SJCRH30 (cell line): ENCODE results near the gene ATOX1. TPM values are rescaled to one million over a fixed set of nuclear protein-coding genes. Genes with fewer than 3 reads are reported as not detected.

Experiments used
- DNase-seq, 2 experiments: peaks; one replicate each; pipeline ENCODE4 v3.0.0-alpha.2; 2015 to 2020
- H3K27ac ChIP-seq: fragments of 250-450 bp; sonication (Bioruptor Pico); 2 replicates; pipeline ENCODE4 v1.5.1; 2020; ENCODE audit warnings: mild to moderate bottlenecking, moderate library complexity
- H3K27me3 ChIP-seq: fragments of 250-450 bp; sonication (Bioruptor Pico); 2 replicates; pipeline ENCODE4 v1.5.1; 2020; ENCODE audit warnings: mild to moderate bottlenecking, moderate library complexity
- H3K36me3 ChIP-seq: fragments of 250-450 bp; sonication (Bioruptor Pico); 2 replicates; pipeline ENCODE4 v1.5.1; 2020; ENCODE audit warnings: mild to moderate bottlenecking, moderate library complexity
- H3K4me1 ChIP-seq: fragments of 250-450 bp; sonication (Bioruptor Pico); 2 replicates; pipeline ENCODE4 v1.5.1; 2020; ENCODE audit warnings: mild to moderate bottlenecking, moderate library complexity
- H3K4me3 ChIP-seq: fragments of 250-450 bp; sonication (Bioruptor Pico); 2 replicates; pipeline ENCODE4 v1.5.1; 2020; ENCODE audit warnings: mild to moderate bottlenecking, moderate library complexity
- H3K9me3 ChIP-seq: fragments of 250-450 bp; sonication (Bioruptor Pico); replicated peaks from 2 replicates; pipeline ENCODE4 v1.5.1; 2020; ENCODE audit warnings: mild to moderate bottlenecking, moderate library complexity
- total RNA-seq: library from RNA; depleted of rRNA; stranded (reverse); fragments of >200 nt; shearing (Covaris generic); gene quantifications from 2 replicates; pipeline ENCODE4 v1.2.3, GENCODE V29; 2014

The ATOX1 gene
- total RNA-seq, 1 experiment from 2014 or later: 68.4 TPM

DNA sequence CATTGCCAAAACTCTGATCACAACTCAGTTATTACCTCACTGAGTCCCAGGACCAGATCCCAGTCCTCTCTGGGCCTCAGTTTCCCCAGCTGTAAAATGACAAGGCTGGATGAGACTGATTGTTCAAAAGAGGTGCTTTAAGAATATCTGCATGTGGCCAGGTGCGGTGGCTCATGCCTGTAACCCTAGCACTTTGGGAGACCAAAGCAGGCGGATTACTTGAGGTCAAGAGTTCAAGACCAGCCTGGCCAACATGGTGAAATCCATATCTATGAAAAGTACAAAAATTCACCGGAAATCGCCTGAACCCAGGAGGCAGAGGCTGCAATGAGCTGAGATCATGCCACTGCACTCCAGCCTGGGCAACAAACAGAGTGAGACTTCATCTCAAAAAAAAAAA is 8.3 kb downstream of the ATOX1 start:
- no peak overlapping the region for H3K4me3 ChIP-seq
- DNase-seq: no peak
- no peak overlapping the region for H3K27ac ChIP-seq
- H3K4me1 ChIP-seq: no peaks in the 10 kb centered on the region
- H3K27me3 ChIP-seq: no peaks in the 10 kb centered on the region
- no peaks in the 10 kb centered on the region for H3K9me3 ChIP-seq
- peaks cover 10% of the 10 kb centered on the region; the same call in 1 of the 2 replicates for H3K36me3 ChIP-seq

DNA sequence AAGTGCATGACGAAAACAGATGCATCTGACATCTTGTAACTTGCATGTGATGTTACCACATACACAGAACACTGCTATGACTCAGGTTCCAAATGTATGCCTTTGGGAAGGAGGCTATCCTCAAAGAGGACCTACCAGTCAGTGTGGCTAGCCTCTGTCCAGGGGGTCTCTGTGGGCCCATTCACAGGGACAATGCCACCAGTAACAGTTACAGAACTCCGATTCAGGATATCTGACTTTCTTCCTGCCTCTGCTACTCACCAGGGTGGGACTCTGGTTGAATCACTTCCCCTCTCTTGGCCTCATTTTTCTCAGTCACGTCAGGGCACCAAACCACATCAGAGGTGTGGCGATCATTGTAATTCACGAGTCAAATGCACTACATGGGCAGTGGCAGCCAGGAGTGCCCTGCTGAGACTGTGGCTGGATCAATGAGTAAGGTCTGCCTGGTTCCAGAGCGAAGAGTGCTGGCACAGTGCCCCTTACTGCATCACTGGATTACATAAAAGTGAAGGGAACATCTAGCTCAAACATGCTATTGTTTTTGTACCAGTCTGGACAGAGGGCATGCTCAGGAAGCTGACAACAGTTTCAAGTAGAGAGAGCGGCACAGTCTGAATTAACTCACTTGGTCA is 13.2 kb downstream of the ATOX1 start:
- Histone ChIP-seq H3K27ac (no peak overlapping the region), H3K27me3 (no peaks in the 10 kb centered on the region), H3K9me3 (no peaks in the 10 kb centered on the region), H3K4me3 (no peak overlapping the region), H3K36me3 (no peaks in the 10 kb centered on the region), H3K4me1 (peaks cover 7% of the 10 kb centered on the region)
- no peak for DNase-seq

DNA sequence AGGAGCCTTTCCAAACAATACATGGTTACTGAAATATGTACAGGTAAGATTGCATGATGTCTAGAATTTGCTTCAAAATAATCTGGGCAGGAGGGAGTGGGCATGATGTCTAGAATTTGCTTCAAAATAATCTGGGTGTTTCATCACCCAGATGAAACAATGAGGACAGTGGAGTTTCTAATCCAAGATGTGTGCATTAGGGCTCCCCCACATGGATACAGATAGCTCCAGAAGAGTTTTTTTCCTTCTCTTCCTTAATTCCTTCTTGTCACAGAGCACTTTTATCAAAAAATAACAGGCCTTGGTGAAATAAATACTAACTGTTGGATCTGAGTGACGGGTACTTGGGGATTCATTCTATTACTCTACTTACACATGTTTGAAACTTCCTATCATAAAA is 14.9 kb downstream of the ATOX1 start:
- Histone ChIP-seq H3K9me3 (no peaks in the 10 kb centered on the region), H3K4me3 (no peak overlapping the region), H3K27me3 (no peaks in the 10 kb centered on the region), H3K27ac (no peak overlapping the region), H3K4me1 (peaks cover 15% of the 10 kb centered on the region), H3K36me3 (no peaks in the 10 kb centered on the region)
- no peak for DNase-seq

DNA sequence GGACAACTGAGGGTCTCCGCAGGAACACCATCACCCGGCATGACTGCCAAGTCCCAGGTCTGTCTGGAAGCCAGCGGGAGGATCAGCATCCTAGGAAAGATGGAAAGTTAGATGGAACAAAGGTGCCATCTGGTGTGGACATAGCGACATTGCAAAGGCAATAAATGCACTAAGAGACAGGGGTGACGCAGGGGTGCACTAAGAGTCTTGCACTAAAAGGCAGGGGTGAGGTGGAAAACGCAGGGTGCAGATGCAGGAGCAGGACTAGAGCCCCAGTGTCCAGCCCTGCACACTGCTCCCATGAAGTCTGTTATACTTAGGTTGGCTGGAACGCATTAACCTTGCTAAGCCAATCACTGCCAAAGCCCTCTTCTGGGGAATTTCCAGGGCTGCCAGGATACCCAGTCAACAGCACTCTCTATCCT is 15.5 kb downstream of the ATOX1 start:
- H3K4me1 ChIP-seq: peaks cover 15% of the 10 kb centered on the region
- H3K27me3 ChIP-seq: no peaks in the 10 kb centered on the region
- H3K36me3 ChIP-seq: no peaks in the 10 kb centered on the region
- no peaks in the 10 kb centered on the region for H3K9me3 ChIP-seq
- H3K4me3 ChIP-seq: no peak overlapping the region
- DNase-seq: peak; percentile 47 to 73
- no peak overlapping the region for H3K27ac ChIP-seq

DNA sequence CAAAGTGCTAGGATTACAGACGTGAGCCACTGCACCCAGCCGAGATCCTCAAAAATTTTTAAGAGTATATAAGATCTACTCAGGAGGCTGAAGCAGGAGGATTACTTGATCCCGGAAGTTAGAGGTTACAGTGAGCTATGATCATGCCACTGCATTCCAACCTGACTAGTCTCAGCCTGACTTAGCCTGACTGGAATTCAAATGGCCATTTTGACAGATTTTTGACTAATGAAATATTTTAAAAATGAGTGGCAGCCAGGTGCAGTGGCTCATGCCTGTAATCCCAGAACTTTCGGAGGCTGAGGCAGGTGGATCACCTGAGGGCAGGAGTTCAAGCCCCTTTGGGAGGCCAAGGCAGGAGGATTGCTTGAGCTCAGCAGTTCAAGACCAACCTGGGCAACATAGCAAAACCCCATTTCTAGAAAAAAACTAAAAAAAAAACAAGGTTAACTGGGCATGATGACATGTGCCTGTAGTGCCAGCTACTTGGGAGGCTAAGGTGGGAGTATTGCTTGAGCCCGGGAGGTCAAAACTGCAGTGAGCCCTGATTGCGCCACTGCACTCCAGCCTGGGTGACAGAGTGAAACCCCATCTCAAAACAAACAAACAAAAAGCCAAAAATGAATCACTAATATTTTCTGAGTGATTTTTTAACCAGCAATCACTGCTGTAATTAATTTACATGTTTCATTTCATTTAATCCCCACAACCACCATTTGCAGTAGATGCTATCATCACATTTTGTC is 16.6 kb downstream of the ATOX1 start:
- Histone ChIP-seq H3K4me1 (peaks cover 15% of the 10 kb centered on the region), H3K27ac (peak overlapping the region; percentile 24; the same call in 1 of the 2 replicates)

DNA sequence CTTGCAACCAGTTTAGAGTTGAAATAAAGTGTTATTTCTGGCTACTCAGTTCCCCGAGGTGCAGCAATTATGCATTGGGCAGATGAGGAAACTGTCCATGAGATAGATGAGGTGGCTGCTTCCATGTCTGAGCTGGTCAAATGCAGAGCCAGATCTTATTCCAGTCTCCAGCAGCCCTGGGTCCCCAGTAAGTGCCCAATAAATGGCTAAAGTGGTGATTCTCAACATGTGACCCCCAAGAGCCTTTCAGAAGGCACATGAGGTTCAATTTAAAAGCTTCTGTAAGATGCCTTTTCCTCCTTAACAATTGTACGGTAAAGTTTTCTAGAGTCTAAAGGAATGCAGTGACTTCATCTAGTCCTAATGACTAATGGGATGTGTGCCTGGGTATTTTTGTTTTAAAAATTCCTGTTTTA is 17.5 kb downstream of the ATOX1 start:
- H3K4me3 ChIP-seq: no peak overlapping the region
- H3K27me3 ChIP-seq: no peaks in the 10 kb centered on the region
- no peak for DNase-seq
- H3K36me3 ChIP-seq: no peaks in the 10 kb centered on the region
- no peaks in the 10 kb centered on the region for H3K9me3 ChIP-seq
- H3K4me1 ChIP-seq: peaks cover 15% of the 10 kb centered on the region
- peak overlapping the region; percentile 54 for H3K27ac ChIP-seq

More for the DNA sequence above, 16.6 kb downstream of the ATOX1 start:
- no peaks in the 10 kb centered on the region for H3K36me3 ChIP-seq
- H3K9me3 ChIP-seq: no peaks in the 10 kb centered on the region
- no peaks in the 10 kb centered on the region for H3K27me3 ChIP-seq
- no peak overlapping the region for H3K4me3 ChIP-seq
- DNase-seq: no peak

DNA sequence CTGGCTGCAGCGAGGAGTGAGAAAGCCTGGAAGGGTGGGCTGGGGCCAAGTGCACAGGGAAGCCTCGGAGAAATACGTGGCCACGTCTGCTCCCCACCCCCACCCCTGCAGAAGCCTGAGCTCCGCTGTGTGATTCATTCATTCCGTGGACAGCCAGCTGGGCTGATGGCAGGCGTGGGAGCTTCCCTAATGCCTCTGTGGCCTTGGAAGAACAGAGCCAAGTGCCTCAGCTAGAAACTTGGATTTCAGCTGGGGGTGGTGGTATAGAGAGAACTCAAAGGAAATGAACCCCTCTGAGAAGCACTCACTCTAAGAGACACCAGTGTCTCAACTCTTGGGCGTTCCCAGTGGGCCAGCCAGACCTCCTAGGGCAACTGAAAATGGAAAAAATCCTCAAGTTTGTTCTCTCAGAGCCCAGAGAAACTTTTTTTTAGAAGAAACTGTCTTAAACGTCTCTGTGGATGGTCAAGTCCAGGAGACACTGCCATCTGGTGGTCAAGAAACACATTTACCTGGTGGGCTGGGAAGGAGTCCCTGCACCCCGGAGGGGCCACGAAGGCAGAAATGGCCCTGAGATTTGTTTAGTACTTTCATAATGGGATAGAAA is 18.0 kb downstream of the ATOX1 start:
- DNase-seq: peak; percentile 53 to 84
- no peaks in the 10 kb centered on the region for H3K36me3 ChIP-seq
- H3K27me3 ChIP-seq: no peaks in the 10 kb centered on the region
- no peaks in the 10 kb centered on the region for H3K9me3 ChIP-seq
- peak overlapping the region; percentile 54 for H3K27ac ChIP-seq
- peaks cover 15% of the 10 kb centered on the region for H3K4me1 ChIP-seq
- H3K4me3 ChIP-seq: no peak overlapping the region

DNA sequence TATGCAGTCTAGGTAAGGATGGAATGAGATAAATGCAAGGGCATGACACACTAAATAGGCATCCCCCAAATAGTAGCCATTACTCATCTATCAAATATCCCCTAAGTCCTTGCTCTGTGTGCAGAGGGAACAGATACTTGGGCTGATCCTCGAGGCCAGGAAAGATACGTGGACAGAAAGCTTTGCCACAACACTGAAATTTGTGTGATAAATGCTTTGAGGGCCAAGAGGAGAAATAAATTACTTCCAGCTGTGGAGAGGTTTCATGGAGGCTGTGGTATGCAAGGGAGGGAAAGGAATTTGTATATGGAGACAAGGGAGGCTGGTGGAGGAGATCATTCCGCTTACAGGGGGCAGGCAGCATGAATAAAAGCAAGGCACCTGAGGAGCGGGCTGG is 18.5 kb downstream of the ATOX1 start:
- Histone ChIP-seq H3K27ac (peak overlapping the region; percentile 54), H3K36me3 (no peaks in the 10 kb centered on the region), H3K4me1 (peaks cover 15% of the 10 kb centered on the region), H3K27me3 (no peaks in the 10 kb centered on the region), H3K4me3 (no peak overlapping the region), H3K9me3 (no peaks in the 10 kb centered on the region)
- DNase-seq: peak; percentile 20 to 28

DNA sequence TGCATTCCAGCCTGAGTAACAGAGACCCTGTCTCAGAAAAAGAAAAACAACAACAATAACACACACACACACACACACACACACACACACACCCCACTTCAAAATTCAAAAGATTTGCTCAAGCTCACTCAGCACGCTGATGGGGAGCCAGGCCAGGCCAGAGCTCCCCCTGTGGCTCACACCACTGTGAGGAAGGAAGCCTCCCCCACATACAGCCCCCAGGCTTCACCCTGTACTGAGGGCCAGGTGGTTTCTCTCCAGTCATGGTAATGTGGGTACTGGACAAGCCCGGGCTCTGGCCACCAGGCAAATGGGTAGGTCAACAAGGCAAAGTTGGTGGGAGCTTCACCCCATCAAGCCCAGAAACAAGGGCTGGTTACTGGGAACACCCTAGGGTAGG is 19.0 kb downstream of the ATOX1 start:
- Histone ChIP-seq H3K27ac (peak overlapping the region; percentile 54), H3K27me3 (no peaks in the 10 kb centered on the region), H3K36me3 (no peaks in the 10 kb centered on the region), H3K4me1 (peaks cover 15% of the 10 kb centered on the region), H3K4me3 (no peak overlapping the region), H3K9me3 (no peaks in the 10 kb centered on the region)
- DNase-seq: no peak

DNA sequence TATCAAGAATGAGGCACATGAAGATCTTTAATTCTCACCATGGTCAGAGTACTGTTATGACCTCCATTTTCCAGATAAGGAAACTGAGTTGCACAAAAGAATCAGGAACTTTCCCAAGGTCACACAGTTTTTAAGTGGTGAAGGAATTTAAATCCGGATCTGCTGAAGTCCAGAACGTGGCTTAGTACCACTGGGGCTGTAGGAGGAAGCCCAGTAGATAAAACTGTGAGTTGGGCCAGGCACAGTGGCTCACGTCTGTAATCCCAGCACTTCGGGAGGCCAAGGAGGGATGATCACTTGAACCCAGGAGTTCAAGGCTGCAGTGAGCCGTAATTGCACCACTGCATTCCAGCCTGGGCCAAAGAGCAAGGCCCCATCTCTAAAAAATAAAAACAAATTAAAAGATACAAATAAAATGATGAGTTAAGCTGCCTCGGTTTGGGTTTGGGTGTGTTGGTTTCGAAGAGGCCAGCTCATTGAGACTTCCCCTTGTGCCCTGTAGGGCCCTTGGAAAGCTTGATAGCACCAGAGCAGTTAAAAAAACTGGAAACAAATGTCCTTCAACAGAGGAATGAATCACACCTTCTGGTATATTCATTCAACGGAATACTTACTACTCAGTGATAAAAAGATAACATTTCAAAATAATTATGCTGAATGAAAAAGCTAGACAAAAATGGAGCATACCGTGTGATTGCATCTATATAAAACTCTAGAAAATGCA is 20.1 kb downstream of the ATOX1 start:
- H3K27me3 ChIP-seq: no peaks in the 10 kb centered on the region
- no peak for DNase-seq
- no peak overlapping the region for H3K4me3 ChIP-seq
- no peaks in the 10 kb centered on the region for H3K36me3 ChIP-seq
- H3K9me3 ChIP-seq: no peaks in the 10 kb centered on the region
- peaks cover 15% of the 10 kb centered on the region for H3K4me1 ChIP-seq
- no peak overlapping the region for H3K27ac ChIP-seq

DNA sequence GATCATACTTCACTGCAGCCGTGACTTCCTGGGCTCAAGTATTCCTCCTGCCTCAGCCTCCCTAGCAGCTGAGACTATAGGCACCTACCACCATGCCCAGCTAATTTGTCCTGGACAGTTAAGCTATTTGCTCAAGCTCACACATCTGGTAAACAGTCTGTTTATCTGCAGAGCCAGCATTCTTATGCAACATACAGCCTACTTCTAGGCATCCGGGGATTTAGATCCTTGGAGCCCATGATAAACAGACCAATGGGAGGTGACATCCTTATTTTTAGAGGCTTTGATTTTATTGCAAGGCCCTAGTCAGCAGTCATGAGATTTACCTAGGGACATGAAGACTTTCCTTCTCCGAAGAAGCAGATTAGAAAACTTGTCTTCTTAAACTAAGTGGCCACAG is 21.0 kb downstream of the ATOX1 start:
- no peaks in the 10 kb centered on the region for H3K9me3 ChIP-seq
- no peak overlapping the region for H3K4me3 ChIP-seq
- H3K4me1 ChIP-seq: peaks cover 15% of the 10 kb centered on the region
- H3K36me3 ChIP-seq: no peaks in the 10 kb centered on the region
- no peak overlapping the region for H3K27ac ChIP-seq
- DNase-seq: no peak
- H3K27me3 ChIP-seq: no peaks in the 10 kb centered on the region

DNA sequence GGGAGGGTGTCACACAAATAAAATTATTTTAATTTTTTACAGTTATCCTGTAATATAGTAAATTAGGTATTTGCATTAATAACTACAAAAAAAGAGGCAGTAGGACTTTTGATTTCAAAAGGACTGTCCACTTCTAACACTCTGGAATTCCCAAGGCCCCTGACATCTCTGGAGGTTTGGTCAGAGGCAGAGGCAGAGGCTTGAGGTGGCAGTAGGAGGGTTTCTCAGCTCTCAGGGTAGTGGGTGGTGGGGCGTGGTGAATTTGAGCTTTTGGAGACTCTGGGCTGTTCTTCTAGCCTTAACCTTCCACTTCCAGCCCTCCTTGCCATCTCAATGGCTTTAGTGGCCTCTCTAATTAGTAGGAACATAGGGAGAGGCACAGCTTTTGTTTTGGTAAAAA is 22.8 kb downstream of the ATOX1 start:
- peaks cover 13% of the 10 kb centered on the region for H3K4me1 ChIP-seq

DNA sequence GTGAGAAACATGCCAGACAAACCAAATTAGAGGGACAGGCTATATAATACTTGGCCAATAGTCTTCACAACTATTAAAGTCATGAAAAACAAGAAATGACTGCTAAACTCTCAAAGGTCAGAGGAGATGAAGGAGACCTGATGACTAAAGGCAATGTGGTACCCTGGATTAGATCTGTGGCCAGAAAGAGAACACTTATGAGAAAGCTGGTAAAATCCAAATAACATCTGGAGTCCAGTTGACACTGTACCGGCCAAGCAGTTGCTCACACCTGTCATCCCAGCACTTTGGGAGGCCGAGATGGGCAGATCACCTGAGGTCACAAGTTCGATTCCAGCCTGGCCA is 24.4 kb downstream of the ATOX1 start:
- H3K27ac ChIP-seq: no peak overlapping the region
- H3K27me3 ChIP-seq: no peaks in the 10 kb centered on the region
- no peaks in the 10 kb centered on the region for H3K4me1 ChIP-seq
- no peak for DNase-seq
- 0 out of 2 replicates have a peak, but pooled peaks cover 9% of the 10 kb centered on the region for H3K9me3 ChIP-seq
- no peak overlapping the region for H3K4me3 ChIP-seq
- no peaks in the 10 kb centered on the region for H3K36me3 ChIP-seq

More for the DNA sequence above, 22.8 kb downstream of the ATOX1 start:
- H3K36me3 ChIP-seq: no peaks in the 10 kb centered on the region
- H3K27me3 ChIP-seq: no peaks in the 10 kb centered on the region
- no peaks in the 10 kb centered on the region for H3K9me3 ChIP-seq
- H3K27ac ChIP-seq: no peak overlapping the region
- H3K4me3 ChIP-seq: no peak overlapping the region
- DNase-seq: no peak

DNA sequence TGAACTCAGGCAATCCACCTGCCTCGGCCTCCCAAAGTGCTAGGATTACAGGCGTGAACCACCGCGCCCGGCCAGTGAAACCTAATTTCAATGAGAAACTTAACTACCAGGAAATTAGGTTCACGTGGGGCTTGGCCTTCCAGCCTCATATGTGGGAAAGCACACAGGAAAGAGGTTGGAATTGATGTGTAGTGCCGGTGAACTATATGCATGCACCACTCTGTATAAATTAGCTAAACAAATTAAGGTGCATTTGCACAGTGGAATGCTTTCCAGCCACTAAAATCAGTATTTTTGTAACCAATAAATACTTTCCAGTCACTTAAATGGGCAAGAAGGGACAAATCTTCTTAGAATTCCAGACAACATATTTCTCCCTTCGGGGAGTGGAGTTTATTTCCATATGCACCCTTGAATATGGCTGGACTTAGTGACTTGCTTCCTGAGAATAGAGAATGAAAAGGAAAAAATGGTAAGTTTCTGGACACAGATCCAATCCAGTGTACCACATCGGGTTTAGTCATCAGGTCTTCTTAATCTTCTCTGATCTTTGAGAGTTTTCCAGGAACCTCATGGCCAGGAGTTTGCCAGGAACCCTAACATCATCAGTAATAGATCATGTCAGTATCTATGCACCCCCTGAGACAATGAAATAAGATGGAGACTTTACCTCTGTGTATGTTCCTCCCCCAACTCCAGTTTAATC is 24.9 kb downstream of the ATOX1 start:
- Histone ChIP-seq H3K27ac (no peak overlapping the region), H3K4me1 (no peaks in the 10 kb centered on the region), H3K27me3 (no peaks in the 10 kb centered on the region), H3K36me3 (no peaks in the 10 kb centered on the region), H3K4me3 (no peak overlapping the region), H3K9me3 (0 out of 2 replicates have a peak, but pooled peaks cover 9% of the 10 kb centered on the region)
- DNase-seq: no peak
